ENCODE results near the gene CEP192. TPM values are rescaled to one million over a fixed set of nuclear protein-coding genes. Genes with fewer than 3 reads are reported as not detected.

The CEP192 gene
- total RNA-seq, 1 donor from 2014 or later: 39.6 TPM

DNA sequence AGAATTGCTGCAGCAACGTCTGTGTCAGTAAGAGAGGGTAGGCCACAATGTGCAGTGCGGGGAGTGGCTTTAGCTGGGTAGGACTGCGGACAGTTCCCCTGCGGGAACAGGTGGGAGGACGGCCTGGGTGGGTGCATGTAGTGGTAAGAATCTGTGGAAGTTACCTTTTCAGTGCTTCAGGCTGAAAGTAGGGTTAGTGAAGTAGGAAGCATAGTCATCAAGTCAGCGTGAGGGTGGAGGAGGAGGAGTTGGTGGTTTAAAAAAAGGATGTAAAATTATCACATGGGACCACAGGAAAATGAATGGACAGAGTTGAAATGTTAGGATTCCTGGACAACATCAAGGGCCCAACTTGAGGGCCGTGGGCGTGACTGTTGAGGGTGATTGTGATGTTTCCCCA lies 13.2 kb downstream of the CEP192 start:
- DNase-seq (ENCODE audit: low read depth, low spot score): no peak
- H3K36me3 Mint-ChIP-seq (ENCODE audit: low read depth): no peaks in the 10 kb centered on the region
- no peaks in the 10 kb centered on the region for H3K9me3 Mint-ChIP-seq
- H3K4me1 Mint-ChIP-seq: no peaks in the 10 kb centered on the region
- TF ChIP-seq, protein P1, sequence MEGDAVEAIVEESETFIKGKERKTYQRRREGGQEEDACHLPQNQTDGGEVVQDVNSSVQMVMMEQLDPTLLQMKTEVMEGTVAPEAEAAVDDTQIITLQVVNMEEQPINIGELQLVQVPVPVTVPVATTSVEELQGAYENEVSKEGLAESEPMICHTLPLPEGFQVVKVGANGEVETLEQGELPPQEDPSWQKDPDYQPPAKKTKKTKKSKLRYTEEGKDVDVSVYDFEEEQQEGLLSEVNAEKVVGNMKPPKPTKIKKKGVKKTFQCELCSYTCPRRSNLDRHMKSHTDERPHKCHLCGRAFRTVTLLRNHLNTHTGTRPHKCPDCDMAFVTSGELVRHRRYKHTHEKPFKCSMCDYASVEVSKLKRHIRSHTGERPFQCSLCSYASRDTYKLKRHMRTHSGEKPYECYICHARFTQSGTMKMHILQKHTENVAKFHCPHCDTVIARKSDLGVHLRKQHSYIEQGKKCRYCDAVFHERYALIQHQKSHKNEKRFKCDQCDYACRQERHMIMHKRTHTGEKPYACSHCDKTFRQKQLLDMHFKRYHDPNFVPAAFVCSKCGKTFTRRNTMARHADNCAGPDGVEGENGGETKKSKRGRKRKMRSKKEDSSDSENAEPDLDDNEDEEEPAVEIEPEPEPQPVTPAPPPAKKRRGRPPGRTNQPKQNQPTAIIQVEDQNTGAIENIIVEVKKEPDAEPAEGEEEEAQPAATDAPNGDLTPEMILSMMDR (conservative IDR thresholded peaks at IDR 0.05): no peak
- no peak overlapping the region for H3K27ac Mint-ChIP-seq (ENCODE audit: unreplicated experiment)
- no peaks in the 10 kb centered on the region for H3K27me3 Mint-ChIP-seq (ENCODE audit: low read depth)
- H3K4me3 Mint-ChIP-seq: no peak overlapping the region

DNA sequence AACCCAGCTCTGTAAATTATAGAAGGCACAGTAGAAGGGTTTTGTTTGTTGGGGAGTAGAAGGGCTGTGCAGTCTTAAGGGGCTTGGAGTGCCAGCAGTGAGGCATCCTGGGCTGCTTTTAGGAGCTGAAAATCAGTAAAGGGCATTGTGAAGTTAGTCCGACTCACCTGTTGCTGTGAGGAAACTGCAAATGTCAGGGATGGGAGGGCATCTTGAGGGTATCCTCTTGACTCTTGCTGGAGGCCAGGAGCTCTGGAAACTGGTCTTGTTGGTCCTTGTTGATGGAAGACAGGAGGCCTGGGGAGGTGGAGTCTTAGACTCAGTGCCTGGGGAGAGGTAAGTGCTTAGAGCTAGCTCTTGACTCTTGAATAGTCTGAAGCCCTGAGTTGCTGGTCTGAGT lies 14.1 kb downstream of the CEP192 start:
- Mint-ChIP-seq H3K9me3 (no peaks in the 10 kb centered on the region), H3K27ac (ENCODE audit: unreplicated experiment) (no peak overlapping the region), H3K4me3 (no peak overlapping the region), H3K4me1 (no peaks in the 10 kb centered on the region), H3K27me3 (ENCODE audit: low read depth) (no peaks in the 10 kb centered on the region), H3K36me3 (ENCODE audit: low read depth) (no peaks in the 10 kb centered on the region)
- TF ChIP-seq, protein P1 (conservative IDR thresholded peaks at IDR 0.05): no peak
- no peak for DNase-seq (ENCODE audit: low read depth, low spot score)

DNA sequence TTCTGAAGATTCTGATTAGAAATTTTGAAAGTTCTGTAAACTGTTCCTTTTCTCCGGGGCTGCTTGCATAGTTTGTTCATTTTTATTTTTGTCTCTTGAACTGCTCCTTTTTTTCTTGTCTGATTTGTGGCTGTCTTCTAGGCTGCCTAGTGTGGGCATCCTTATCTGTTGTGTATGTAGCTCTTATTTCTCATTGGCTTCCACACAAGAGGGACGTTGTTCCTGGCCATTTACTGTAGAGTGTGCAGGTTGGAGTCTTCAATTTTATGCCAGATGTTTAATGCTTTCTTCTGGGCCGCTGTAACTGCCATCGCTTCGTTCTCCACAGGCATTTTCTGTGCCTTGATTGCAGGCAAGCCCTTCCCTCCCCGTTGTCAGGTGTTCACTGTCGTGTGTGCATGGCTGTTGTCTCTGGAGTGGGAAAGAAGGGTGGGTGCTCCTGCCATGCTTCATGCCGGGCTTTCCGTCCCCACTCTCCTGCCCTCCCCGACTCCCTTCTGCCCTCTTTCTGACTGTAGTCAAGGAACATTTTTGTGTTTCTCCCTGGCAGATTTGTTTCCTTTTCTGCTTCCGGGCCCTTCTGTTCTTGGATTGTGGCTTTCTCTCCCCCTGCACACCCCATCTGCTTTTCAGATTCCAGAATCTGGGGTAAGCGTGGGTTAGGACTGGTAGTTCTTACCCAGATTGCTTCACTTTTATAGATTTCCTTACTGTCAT lies 15.5 kb downstream of the CEP192 start:
- Mint-ChIP-seq H3K36me3 (ENCODE audit: low read depth) (peaks cover under 1% of the 10 kb centered on the region), H3K9me3 (no peaks in the 10 kb centered on the region), H3K27me3 (ENCODE audit: low read depth) (no peaks in the 10 kb centered on the region), H3K27ac (ENCODE audit: unreplicated experiment) (no peak overlapping the region), H3K4me1 (no peaks in the 10 kb centered on the region), H3K4me3 (no peak overlapping the region)
- DNase-seq (ENCODE audit: low read depth, low spot score): no peak
- TF ChIP-seq, protein P1 (conservative IDR thresholded peaks at IDR 0.05): no peak

DNA sequence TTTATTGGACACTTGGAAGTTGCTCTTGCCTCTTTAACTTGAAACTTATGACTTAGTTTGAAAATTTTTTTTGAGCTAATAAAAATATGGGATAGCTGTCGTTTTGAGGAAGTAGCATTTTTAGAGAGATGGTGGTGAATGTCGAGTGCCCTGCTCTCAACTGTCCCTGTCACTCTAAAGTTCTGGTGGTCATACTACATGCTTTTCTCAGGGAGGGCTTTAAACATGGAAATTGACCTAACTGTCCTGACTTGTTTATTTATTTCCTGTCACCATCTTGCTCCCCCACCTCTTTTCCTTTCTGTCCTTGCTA lies 16.0 kb downstream of the CEP192 start:
- Mint-ChIP-seq H3K9me3 (no peaks in the 10 kb centered on the region), H3K4me1 (no peaks in the 10 kb centered on the region), H3K4me3 (no peak overlapping the region), H3K27ac (ENCODE audit: unreplicated experiment) (no peak overlapping the region), H3K27me3 (ENCODE audit: low read depth) (no peaks in the 10 kb centered on the region), H3K36me3 (ENCODE audit: low read depth) (peaks cover 3% of the 10 kb centered on the region)
- TF ChIP-seq, protein P1 (conservative IDR thresholded peaks at IDR 0.05): no peak
- no peak for DNase-seq (ENCODE audit: low read depth, low spot score)

DNA sequence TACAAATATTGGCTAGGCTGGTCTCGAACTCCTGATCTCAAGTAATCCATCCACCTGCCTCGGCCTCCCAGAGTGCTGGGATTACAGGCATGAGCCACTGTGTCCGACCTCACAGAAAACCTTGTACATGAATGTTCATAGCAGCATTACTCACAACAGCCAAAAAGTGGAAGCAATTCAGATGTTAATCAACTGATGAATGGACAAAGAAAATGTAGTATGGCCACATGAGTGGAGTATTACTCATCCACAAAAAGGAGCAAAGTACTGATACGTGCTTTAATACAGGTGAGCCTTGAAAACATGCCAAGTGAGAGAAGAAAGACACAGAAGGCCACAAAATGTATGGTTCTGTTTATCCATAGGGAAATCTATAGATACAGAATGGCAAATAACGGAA lies 20.6 kb downstream of the CEP192 start:
- H3K36me3 Mint-ChIP-seq (ENCODE audit: low read depth): peaks cover 19% of the 10 kb centered on the region
- TF ChIP-seq, protein P1 (conservative IDR thresholded peaks at IDR 0.05): no peak
- no peak for DNase-seq (ENCODE audit: low read depth, low spot score)
- no peaks in the 10 kb centered on the region for H3K9me3 Mint-ChIP-seq
- H3K27ac Mint-ChIP-seq (ENCODE audit: unreplicated experiment): no peak overlapping the region
- no peak overlapping the region for H3K4me3 Mint-ChIP-seq
- H3K27me3 Mint-ChIP-seq (ENCODE audit: low read depth): no peaks in the 10 kb centered on the region
- no peaks in the 10 kb centered on the region for H3K4me1 Mint-ChIP-seq

Data from neural crest cell (in vitro differentiated cells).